ENCODE measurements around the gene REG1A.

- TF ChIP-seq POLR2AphosphoS5 (IDR thresholded peaks at IDR 0.05), result no peak
- TF ChIP-seq CTCF (IDR thresholded peaks at IDR 0.05), result no peak
These were observed 19.3 kb upstream of the REG1A start for GRCh38 chr2:79101024-79101423.
